ENCODE data around the gene RNASET2.
"Not testable (repeated sequence)": the region's sequence is repeated elsewhere in the genome, so short reads cannot be mapped to it uniquely, and the experiment has no call there.

Gene RNASET2

GRCh38 chr6:166927240-166927934, 29.0 kb downstream of the RNASET2 start:
- no peak for DNase-seq (ENCODE audit: low spot score)

- no peak for DNase-seq (ENCODE audit: low spot score)
These were observed 29.6 kb downstream of the RNASET2 start for GRCh38 chr6:166926748-166927147.

- no peak for DNase-seq (ENCODE audit: low spot score)
These were observed 31.0 kb downstream of the RNASET2 start for GRCh38 chr6:166925141-166925996.

GRCh38 chr6:166924531-166924930, 31.8 kb downstream of the RNASET2 start:
- no peak for DNase-seq (ENCODE audit: low spot score)

GRCh38 chr6:166922937-166923336, 33.4 kb downstream of the RNASET2 start:
- no peak for DNase-seq (ENCODE audit: low spot score)

GRCh38 chr6:166921570-166921969, 34.8 kb downstream of the RNASET2 start:
- DNase-seq (ENCODE audit: low spot score) = no peak

GRCh38 chr6:166916824-166917223, 39.5 kb downstream of the RNASET2 start:
- DNase-seq (ENCODE audit: low spot score) = no peak

- not testable (repeated sequence) for DNase-seq (ENCODE audit: low spot score)
These were observed 40.9 kb downstream of the RNASET2 start for GRCh38 chr6:166915484-166915883.

- not testable (repeated sequence) for DNase-seq (ENCODE audit: low spot score)
These were observed 41.4 kb downstream of the RNASET2 start for GRCh38 chr6:166914952-166915351.

- DNase-seq (ENCODE audit: low spot score) = peak; percentile 17
These were observed 45.1 kb downstream of the RNASET2 start for GRCh38 chr6:166911248-166911677.

GRCh38 chr6:166910601-166911000, 45.7 kb downstream of the RNASET2 start:
- no peak for DNase-seq (ENCODE audit: low spot score)

- DNase-seq (ENCODE audit: low spot score) = no peak
These were observed 47.5 kb downstream of the RNASET2 start for GRCh38 chr6:166908811-166909210.

GRCh38 chr6:166907871-166908806, 48.2 kb downstream of the RNASET2 start:
- no peak for DNase-seq (ENCODE audit: low spot score)

GRCh38 chr6:166907373-166907841, 48.9 kb downstream of the RNASET2 start:
- peak; percentile 18 for DNase-seq (ENCODE audit: low spot score)

GRCh38 chr6:166906376-166907044, 49.8 kb downstream of the RNASET2 start:
- DNase-seq (ENCODE audit: low spot score) = no peak

GRCh38 chr6:166905505-166906134, 50.7 kb downstream of the RNASET2 start:
- no peak for DNase-seq (ENCODE audit: low spot score)

- no peak for DNase-seq (ENCODE audit: low spot score)
These were observed 51.3 kb downstream of the RNASET2 start for GRCh38 chr6:166905013-166905412.

GRCh38 chr6:166904101-166904746, 52.1 kb downstream of the RNASET2 start:
- DNase-seq (ENCODE audit: low spot score) = no peak

GRCh38 chr6:166903500-166903899, 52.9 kb downstream of the RNASET2 start:
- no peak for DNase-seq (ENCODE audit: low spot score)

GRCh38 chr6:166903027-166903426, 53.3 kb downstream of the RNASET2 start:
- DNase-seq (ENCODE audit: low spot score) = no peak

Data from activated CD4-positive, alpha-beta T cell treated with anti-CD3 and anti-CD28 coated beads, Interleukin-2, Interleukin-4, amounts not matched to agents 100 ng/mL and 50 ng/mL, durations not matched to agents 16 hours and 8 hours (primary cell).